Endothelial cell of umbilical vein (primary cell): ENCODE measurements around the gene THNSL1. TPM values are rescaled to one million over a fixed set of nuclear protein-coding genes. Genes with fewer than 3 reads are reported as not detected.

ENCODE experiments used
- BruUV-seq: library from RNA; stranded (reverse); fragments of 400-500 nt; replicated peaks from 2 replicates; lab custom pipeline; 2021; lab: Mats Ljungman, UMichigan
- CTCF ChIA-PET: fragments of 300-600, 350-600 bp; sonication (Branson Sonifier 250); formaldehyde crosslinking; loops from one replicate; lab custom pipeline; 2021; ENCODE audit warnings: antibody characterized with exemption, inconsistent platforms; lab: Charles Lee
- POLR2A ChIA-PET: fragments of 300-600, 350-600 bp; sonication (Branson Sonifier 250); formaldehyde crosslinking; loops from one replicate; lab custom pipeline; 2021; ENCODE audit warnings: antibody characterized with exemption, inconsistent platforms; lab: Charles Lee
- DNase-seq: peaks from one replicate; pipeline ENCODE4 v3.0.0-alpha.2; 2011; ENCODE audit warnings: low read depth, low spot score
- FAIRE-seq: peaks from 2 replicates; lab custom pipeline; 2011; peaks lifted over from hg19 to GRCh38; lab: Jason Lieb, UNC
- H2AFZ ChIP-seq: 2 replicates; pipeline ENCODE4 v1.6.0; 2012; ENCODE audit warnings: low read depth, low read length, control low read depth, inconsistent platforms
- H3K27ac ChIP-seq: 2 replicates; pipeline ENCODE4 v1.5.1; 2011; ENCODE audit warnings: low read depth, mild to moderate bottlenecking, control low read depth, low read length, moderate library complexity; ENCODE audit not compliant: insufficient read depth
- H3K27me3 ChIP-seq, 2 experiments: 2 replicates each; pipeline versions ENCODE4 v1.6.0 to v1.6.1; 2011; ENCODE audit warnings: low read length in 2 of 2, mixed read lengths in 1 of 2; ENCODE audit not compliant: control insufficient read depth in 2 of 2, insufficient read depth in 2 of 2
- H3K36me3 ChIP-seq, 2 experiments: 2 replicates in 1 of 2; 3 replicates in 1 of 2; pipeline ENCODE4 v1.5.1; 2011; ENCODE audit warnings: low read length in 2 of 2, mild to moderate bottlenecking in 1 of 2, moderate library complexity in 1 of 2; ENCODE audit not compliant: control insufficient read depth in 2 of 2, insufficient read depth in 2 of 2; ENCODE audit errors: extremely low read depth in 1 of 2
- H3K4me1 ChIP-seq: 3 replicates; pipeline ENCODE4 v1.5.1; 2011; ENCODE audit warnings: mild to moderate bottlenecking, low read length; ENCODE audit not compliant: control insufficient read depth, insufficient read depth; ENCODE audit errors: extremely low read depth
- H3K4me2 ChIP-seq: 2 replicates; pipeline ENCODE4 v1.6.1; 2011; ENCODE audit warnings: low read length, control low read depth, mixed read lengths; ENCODE audit not compliant: insufficient read depth
- H3K4me3 ChIP-seq, 3 experiments: fragments of 200-600 bp in 1 of 3; sonication (generic), shearing (Covaris generic) in 1 of 3; replicated peaks in 1 of 3; 2 replicates each; pipeline ENCODE4 v1.5.1; 2011 to 2016; ENCODE audit warnings: control low read depth in 3 of 3, low read length in 3 of 3, mild to moderate bottlenecking in 2 of 3, inconsistent platforms in 1 of 3, low read depth in 1 of 3, moderate library complexity in 1 of 3; ENCODE audit not compliant: insufficient read depth in 1 of 3
- H3K79me2 ChIP-seq: 2 replicates; pipeline ENCODE4 v1.6.0; 2012; ENCODE audit warnings: low read length, inconsistent platforms; ENCODE audit not compliant: control insufficient read depth, insufficient read depth
- H3K9ac ChIP-seq: replicated peaks from 2 replicates; pipeline ENCODE3; 2011; ENCODE audit warnings: low read length, control low read depth; ENCODE audit not compliant: insufficient read depth; ENCODE audit errors: extremely low read depth
- H3K9me1 ChIP-seq: replicated peaks from 3 replicates; pipeline ENCODE4 v1.6.0; 2011; ENCODE audit warnings: mild to moderate bottlenecking, low read length; ENCODE audit not compliant: control insufficient read depth, insufficient read depth; ENCODE audit errors: extremely low read depth
- H3K9me3 ChIP-seq: replicated peaks from 2 replicates; pipeline ENCODE4 v1.5.1; 2012; ENCODE audit warnings: low read length, inconsistent platforms; ENCODE audit not compliant: control insufficient read depth, insufficient read depth
- H4K20me1 ChIP-seq: replicated peaks from 2 replicates; pipeline ENCODE3; 2011; ENCODE audit warnings: mild to moderate bottlenecking, low read length; ENCODE audit not compliant: control insufficient read depth, insufficient read depth; ENCODE audit errors: extremely low read depth
- EZH2 ChIP-seq: IDR thresholded peaks from 2 replicates; pipeline ENCODE4 v1.6.1; 2012; ENCODE audit warnings: borderline replicate concordance, low read depth, mild to moderate bottlenecking, moderate library complexity, low read length, inconsistent platforms; ENCODE audit not compliant: severe bottlenecking
- FOS ChIP-seq: IDR thresholded peaks from 2 replicates; pipeline ENCODE4 v1.6.1; 2011; ENCODE audit warnings: mild to moderate bottlenecking, low read length, moderate library complexity, borderline replicate concordance; ENCODE audit not compliant: insufficient read depth
- GATA2 ChIP-seq: IDR thresholded peaks from 2 replicates; pipeline ENCODE4 v1.7.0; 2011; ENCODE audit warnings: low read depth, mild to moderate bottlenecking, moderate library complexity, mixed read lengths, low read length; ENCODE audit not compliant: insufficient read length, insufficient read depth
- JUN ChIP-seq: IDR thresholded peaks from 2 replicates; pipeline ENCODE4 v1.6.1; 2011; ENCODE audit warnings: borderline replicate concordance, low read depth; ENCODE audit not compliant: insufficient read length, insufficient read depth
- MYC ChIP-seq: IDR thresholded peaks from one replicate; pipeline ENCODE4 v1.6.1; 2011; ENCODE audit warnings: mild to moderate bottlenecking, low read depth, low read length
- POLR2A ChIP-seq: IDR thresholded peaks from 2 replicates; pipeline ENCODE4 v1.6.1; 2012; ENCODE audit warnings: low read depth, mild to moderate bottlenecking, control low read depth, low read length
- POLR2AphosphoS5 ChIP-seq: IDR thresholded peaks from 2 replicates; pipeline ENCODE4 v1.6.1; 2012; ENCODE audit warnings: low read depth, mild to moderate bottlenecking, control low read depth, low read length, moderate library complexity; ENCODE audit not compliant: insufficient read depth
- dilution Hi-C: fragments of 300-500 bp; cut with MboI; formaldehyde crosslinking; loops from one replicate; pipeline ENCODE4 v1.15.0; 2019; ENCODE audit warnings: low sequenced_read_pairs; ENCODE audit not compliant: extremely low pct_ligation_motif_present
- intact Hi-C: fragments of 100-400 bp; cut with micrococcal nuclease; formaldehyde crosslinking; loops from one replicate; pipeline ENCODE4 v1.10.0; 2022
- polyA plus RNA-seq, 4 experiments: library from polyadenylated mRNA; depleted of rRNA in 3 of 4; stranded (reverse) in 3 of 4; unstranded in 1 of 4; fragments of >200 nt; gene quantifications; 2 replicates each; pipeline versions ENCODE4 v1.2.1 to v1.2.3, GENCODE V29; 2011 to 2012; ENCODE audit warnings: missing spikeins in 1 of 4
- total RNA-seq: library from RNA; stranded (reverse); gene quantifications from 2 replicates; pipeline ENCODE4 v1.2.3, GENCODE V29; 2021
- TF ChIP-seq, protein P1 (sequence below): IDR thresholded peaks from 2 replicates; pipeline ENCODE4 v1.6.1; 2011; ENCODE audit not compliant: insufficient read depth, insufficient read length
- TF ChIP-seq, protein P2 (sequence below), 2 donors: IDR thresholded peaks; 1 replicate in 1 of 2; 2 replicates in 1 of 2; pipeline ENCODE4 v1.5.1; 2011; ENCODE audit warnings: low read length in 2 of 2, mild to moderate bottlenecking in 2 of 2, moderate library complexity in 2 of 2, control low read depth in 1 of 2, inconsistent platforms in 1 of 2, low read depth in 1 of 2; ENCODE audit not compliant: insufficient read depth in 1 of 2; ENCODE audit errors: extremely low read depth in 1 of 2

THNSL1 gene
- total and polyA plus RNA-seq, 2 donors (not counting 3 experiments of a cell fraction or from before 2014, with no cell fraction given), result 0.52 to 2.1 TPM

GRCh38 chr10:25015828-25016375 lies 510 bp upstream of the THNSL1 start, which contains the start of gene ENKUR:
TSS of gene ENKUR (minus strand) at chr10:25016158. CDS start at chr10:25015936, 222 bp downstream.
- DNase-seq (no peak), FAIRE-seq (no peak)
- Histone ChIP-seq H3K9ac (peak within 1 kb of the TSS; percentile 81), H3K27ac (peak within 1 kb of the TSS; percentile 88), H3K9me3 (no peaks in the 10 kb centered on the region), H4K20me1 (no peaks in the 10 kb centered on the region), H3K4me1 (peaks cover 17% of the 10 kb centered on the region), H3K4me2 (peak within 1 kb of the TSS; percentile 99), H3K9me1 (no peaks in the 10 kb centered on the region), H3K27me3 (no peaks in the 10 kb centered on the region), H2AFZ (peak within 1 kb of the TSS; percentile 93), H3K79me2 (no peaks in the 10 kb centered on the region), H3K4me3 (peak within 1 kb of the TSS; percentile 50 to 85 (median 62)), H3K36me3 (no peaks in the 10 kb centered on the region)
- no TSS peak for BruUV-seq
- intact Hi-C loops, result loop anchor here (1.0 to 5.0 kb wide), 5 partner anchors 46 to 373 kb away; partner anchors contain the start of gene PRTFDC1
- dilution Hi-C loops, result no loop called here
- ChIA-PET CTCF (interaction anchor here (1.1 to 1.7 kb wide), 3 partner anchors 9 to 373 kb away, joined by 3 to 11 read pairs (median 4); no protein-coding TSS in a partner anchor), POLR2A (interaction anchor here (0.6 to 1.0 kb wide), 2 partner anchors 171 to 291 kb away, joined by 4 to 6 read pairs; no protein-coding TSS in a partner anchor)
- TF ChIP-seq GATA2 (no peak), POLR2A (no peak), POLR2AphosphoS5 (no peak), JUN (no peak)
- TF ChIP-seq, protein P1, sequence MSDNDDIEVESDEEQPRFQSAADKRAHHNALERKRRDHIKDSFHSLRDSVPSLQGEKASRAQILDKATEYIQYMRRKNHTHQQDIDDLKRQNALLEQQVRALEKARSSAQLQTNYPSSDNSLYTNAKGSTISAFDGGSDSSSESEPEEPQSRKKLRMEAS, result no peak

DNA sequence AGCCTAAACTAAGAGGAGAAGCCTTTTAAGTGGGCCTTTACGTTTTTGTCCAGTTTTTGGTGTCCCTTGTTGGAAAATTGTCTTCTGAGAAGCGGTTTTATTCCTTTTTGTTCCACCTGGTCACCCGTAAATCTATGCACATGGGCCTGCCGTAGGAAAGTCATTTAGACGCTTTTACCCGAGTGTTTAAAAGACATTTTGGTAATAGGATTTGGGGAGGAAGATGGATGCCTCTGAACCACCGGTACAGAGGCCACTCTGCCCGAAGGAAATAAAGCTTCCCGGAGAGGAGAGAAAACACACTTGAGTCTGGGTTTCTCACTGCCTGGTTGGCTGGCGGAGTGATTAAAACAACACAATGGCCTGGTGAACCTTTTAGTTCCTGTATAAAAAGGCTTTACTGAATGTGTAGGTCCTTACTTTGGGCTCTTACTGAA lies 760 bp downstream of the THNSL1 start:
- DNase-seq, result no peak
- dilution Hi-C loops, result no loop called here
- peak; percentile 40 for FAIRE-seq

More for the DNA sequence above, 760 bp downstream of the THNSL1 start:
- H3K4me1 ChIP-seq, result peaks cover 20% of the 10 kb centered on the region
- ChIA-PET CTCF (interaction anchor here (1.7 kb wide), 1 partner anchor 64 kb away, joined by 11 read pairs; no protein-coding TSS in a partner anchor), POLR2A (interaction anchor here (1.0 kb wide), 1 partner anchor 292 kb away, joined by 6 read pairs; no protein-coding TSS in a partner anchor)
- TF ChIP-seq POLR2A (no peak), EZH2 (no peak), FOS (no peak), MYC (no peak), JUN (no peak), GATA2 (no peak), POLR2AphosphoS5 (no peak)
- TF ChIP-seq, protein P2, sequence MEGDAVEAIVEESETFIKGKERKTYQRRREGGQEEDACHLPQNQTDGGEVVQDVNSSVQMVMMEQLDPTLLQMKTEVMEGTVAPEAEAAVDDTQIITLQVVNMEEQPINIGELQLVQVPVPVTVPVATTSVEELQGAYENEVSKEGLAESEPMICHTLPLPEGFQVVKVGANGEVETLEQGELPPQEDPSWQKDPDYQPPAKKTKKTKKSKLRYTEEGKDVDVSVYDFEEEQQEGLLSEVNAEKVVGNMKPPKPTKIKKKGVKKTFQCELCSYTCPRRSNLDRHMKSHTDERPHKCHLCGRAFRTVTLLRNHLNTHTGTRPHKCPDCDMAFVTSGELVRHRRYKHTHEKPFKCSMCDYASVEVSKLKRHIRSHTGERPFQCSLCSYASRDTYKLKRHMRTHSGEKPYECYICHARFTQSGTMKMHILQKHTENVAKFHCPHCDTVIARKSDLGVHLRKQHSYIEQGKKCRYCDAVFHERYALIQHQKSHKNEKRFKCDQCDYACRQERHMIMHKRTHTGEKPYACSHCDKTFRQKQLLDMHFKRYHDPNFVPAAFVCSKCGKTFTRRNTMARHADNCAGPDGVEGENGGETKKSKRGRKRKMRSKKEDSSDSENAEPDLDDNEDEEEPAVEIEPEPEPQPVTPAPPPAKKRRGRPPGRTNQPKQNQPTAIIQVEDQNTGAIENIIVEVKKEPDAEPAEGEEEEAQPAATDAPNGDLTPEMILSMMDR (IDR thresholded peaks at IDR 0.05; ENCODE audit: extremely low read depth in 1 of 2, insufficient read depth in 1 of 2, low read depth in 1 of 2, low read length in 2 of 2), result no peak
- TF ChIP-seq, protein P1, result no peak
- H2AFZ ChIP-seq, result peak overlapping the region; percentile 93
- peak overlapping the region; percentile 88 for H3K27ac ChIP-seq
- H3K79me2 ChIP-seq, result no peaks in the 10 kb centered on the region
- peak overlapping the region; percentile 81 for H3K9ac ChIP-seq
- no peaks in the 10 kb centered on the region for H3K9me1 ChIP-seq
- no peaks in the 10 kb centered on the region for H3K9me3 ChIP-seq
- intact Hi-C loops, result loop anchor here (2.0 to 5.0 kb wide), 2 partner anchors 64 to 120 kb away; partner anchors contain the start of gene PRTFDC1
- H4K20me1 ChIP-seq, result no peaks in the 10 kb centered on the region
- H3K27me3 ChIP-seq, result no peaks in the 10 kb centered on the region
- H3K36me3 ChIP-seq, result no peaks in the 10 kb centered on the region
- peak overlapping the region; percentile 99 for H3K4me2 ChIP-seq
- H3K4me3 ChIP-seq, result peak overlapping the region; percentile 50 to 85 (median 62)
- TSS peak; percentile 88 for BruUV-seq
